Progenitor cell of endocrine pancreas (in vitro differentiated cells): ENCODE results near the gene TOMM40. TPM values are rescaled to one million over a fixed set of nuclear protein-coding genes. Genes with fewer than 3 reads are reported as not detected.

Source experiments
- DNase-seq: peaks from one replicate; pipeline ENCODE4 v3.0.0; 2021; ENCODE audit warnings: low spot score; ENCODE audit not compliant: unreplicated experiment
- H3K27ac Mint-ChIP-seq: 2 replicates; pipeline ENCODE4 v1.8.0; 2021; ENCODE audit warnings: mild to moderate bottlenecking, moderate library complexity, mixed read lengths
- H3K27me3 Mint-ChIP-seq: 2 replicates; pipeline ENCODE4 v1.8.0; 2021; ENCODE audit warnings: mixed read lengths
- H3K36me3 Mint-ChIP-seq: 2 replicates; pipeline ENCODE4 v1.8.0; 2022; ENCODE audit warnings: mixed read lengths; ENCODE audit not compliant: insufficient read depth
- H3K4me1 Mint-ChIP-seq: 2 replicates; pipeline ENCODE4 v1.8.0; 2021; ENCODE audit warnings: low read depth, mixed read lengths
- H3K4me3 Mint-ChIP-seq: 2 replicates; pipeline ENCODE4 v1.8.0; 2021; ENCODE audit warnings: low read depth, mild to moderate bottlenecking, moderate library complexity, mixed read lengths
- H3K9me3 Mint-ChIP-seq: 2 replicates; pipeline ENCODE4 v1.8.0; 2021; ENCODE audit warnings: low read depth, mixed read lengths
- total RNA-seq: library from RNA; stranded (reverse); gene quantifications from 2 replicates; pipeline ENCODE4 v1.2.1, GENCODE V29; 2021
- TF ChIP-seq, protein P1 (sequence below): fragments of 200-600 bp; sonication (generic); IDR thresholded peaks from one replicate; pipeline ENCODE4 v1.5.0; 2021; ENCODE audit warnings: antibody characterized with exemption, mild to moderate bottlenecking; ENCODE audit not compliant: unreplicated experiment

TOMM40 gene
- total RNA-seq, 1 donor from 2014 or later: 63.0 TPM

- no peak overlapping the region for H3K27ac Mint-ChIP-seq
- no peaks in the 10 kb centered on the region for H3K9me3 Mint-ChIP-seq
- no peaks in the 10 kb centered on the region for H3K27me3 Mint-ChIP-seq
- DNase-seq: no peak
- TF ChIP-seq, protein P1, sequence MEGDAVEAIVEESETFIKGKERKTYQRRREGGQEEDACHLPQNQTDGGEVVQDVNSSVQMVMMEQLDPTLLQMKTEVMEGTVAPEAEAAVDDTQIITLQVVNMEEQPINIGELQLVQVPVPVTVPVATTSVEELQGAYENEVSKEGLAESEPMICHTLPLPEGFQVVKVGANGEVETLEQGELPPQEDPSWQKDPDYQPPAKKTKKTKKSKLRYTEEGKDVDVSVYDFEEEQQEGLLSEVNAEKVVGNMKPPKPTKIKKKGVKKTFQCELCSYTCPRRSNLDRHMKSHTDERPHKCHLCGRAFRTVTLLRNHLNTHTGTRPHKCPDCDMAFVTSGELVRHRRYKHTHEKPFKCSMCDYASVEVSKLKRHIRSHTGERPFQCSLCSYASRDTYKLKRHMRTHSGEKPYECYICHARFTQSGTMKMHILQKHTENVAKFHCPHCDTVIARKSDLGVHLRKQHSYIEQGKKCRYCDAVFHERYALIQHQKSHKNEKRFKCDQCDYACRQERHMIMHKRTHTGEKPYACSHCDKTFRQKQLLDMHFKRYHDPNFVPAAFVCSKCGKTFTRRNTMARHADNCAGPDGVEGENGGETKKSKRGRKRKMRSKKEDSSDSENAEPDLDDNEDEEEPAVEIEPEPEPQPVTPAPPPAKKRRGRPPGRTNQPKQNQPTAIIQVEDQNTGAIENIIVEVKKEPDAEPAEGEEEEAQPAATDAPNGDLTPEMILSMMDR: no peak
- peaks cover 16% of the 10 kb centered on the region for H3K4me1 Mint-ChIP-seq
- no peak overlapping the region for H3K4me3 Mint-ChIP-seq
- peaks cover 19% of the 10 kb centered on the region for H3K36me3 Mint-ChIP-seq
These were observed 3.9 kb downstream of the TOMM40 start for GRCh38 chr19:44894946-44895345.

DNA sequence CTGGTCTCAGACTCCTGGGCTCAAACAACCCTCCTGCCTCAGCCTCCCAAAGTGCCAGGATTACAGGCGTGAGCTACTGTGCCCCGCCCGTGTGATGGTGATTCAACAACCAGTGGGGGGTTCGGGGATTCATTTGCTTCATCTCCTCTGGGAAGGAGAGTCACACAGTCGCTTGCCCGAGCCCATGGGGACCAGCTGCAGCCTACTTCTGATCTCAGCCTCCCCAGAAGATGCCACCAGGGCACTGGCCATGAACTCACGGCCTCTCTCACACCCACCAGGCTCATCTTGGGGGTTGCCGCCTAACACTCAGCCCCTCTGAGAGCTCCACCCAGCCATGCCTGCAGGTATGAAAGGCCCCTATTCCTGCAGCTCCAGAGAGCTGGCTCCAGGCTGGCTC is 6.8 kb downstream of the TOMM40 start:
- H3K9me3 Mint-ChIP-seq: no peaks in the 10 kb centered on the region
- H3K36me3 Mint-ChIP-seq: peaks cover 19% of the 10 kb centered on the region
- DNase-seq: no peak
- H3K4me1 Mint-ChIP-seq: no peaks in the 10 kb centered on the region
- H3K27me3 Mint-ChIP-seq: no peaks in the 10 kb centered on the region
- H3K27ac Mint-ChIP-seq: no peak overlapping the region
- no peak overlapping the region for H3K4me3 Mint-ChIP-seq
- TF ChIP-seq, protein P1: no peak

DNA sequence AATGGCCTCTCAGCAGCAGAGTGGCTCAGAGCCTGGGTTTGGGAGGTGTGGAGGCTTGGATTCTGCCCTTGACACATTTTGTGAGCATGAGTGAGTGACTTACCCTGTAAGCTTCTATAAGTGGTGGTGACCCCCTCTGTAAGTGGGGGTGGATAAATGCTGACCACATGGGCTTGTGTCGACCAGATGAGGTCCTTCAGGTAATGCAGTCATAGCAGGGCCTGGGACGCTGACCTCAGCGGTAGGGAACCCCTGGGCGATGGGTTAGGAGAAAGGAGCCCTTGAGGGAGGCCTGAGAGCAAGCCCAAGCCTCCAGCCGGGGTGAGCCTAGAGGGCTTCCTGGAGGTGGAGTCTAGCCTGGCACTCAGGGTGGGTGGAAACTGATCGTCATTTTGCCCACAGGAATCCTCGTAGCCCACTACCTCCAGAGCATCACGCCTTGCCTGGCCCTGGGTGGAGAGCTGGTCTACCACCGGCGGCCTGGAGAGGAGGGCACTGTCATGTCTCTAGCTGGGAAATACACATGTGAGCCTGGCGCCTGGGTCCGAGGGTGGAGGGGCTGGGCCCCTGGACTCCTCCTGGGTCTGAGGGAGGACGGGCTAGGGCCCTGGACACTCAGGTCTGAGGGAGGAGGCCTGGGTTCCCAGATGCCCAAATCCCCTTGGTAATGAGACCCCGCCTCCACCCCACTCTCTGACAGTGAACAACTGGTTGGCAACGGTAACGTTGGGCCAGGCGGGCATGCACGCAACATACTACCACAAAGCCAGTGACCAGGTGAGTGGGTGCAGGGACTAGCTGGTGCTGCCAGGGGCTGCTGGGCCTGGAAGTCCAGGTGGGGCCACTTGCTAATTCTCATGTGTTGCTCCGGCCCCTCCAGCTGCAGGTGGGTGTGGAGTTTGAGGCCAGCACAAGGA is 9.5 kb downstream of the TOMM40 start:
- Mint-ChIP-seq H3K36me3 (peaks cover 10% of the 10 kb centered on the region), H3K27me3 (no peaks in the 10 kb centered on the region), H3K9me3 (no peaks in the 10 kb centered on the region), H3K27ac (no peak overlapping the region), H3K4me1 (peaks cover 3% of the 10 kb centered on the region), H3K4me3 (no peak overlapping the region)
- no peak for DNase-seq
- TF ChIP-seq, protein P1: no peak

GRCh38 chr19:44903216-44903601 is 12.2 kb downstream of the TOMM40 start:
- no peak overlapping the region for H3K4me3 Mint-ChIP-seq
- H3K4me1 Mint-ChIP-seq: peaks cover 13% of the 10 kb centered on the region
- H3K36me3 Mint-ChIP-seq: peaks cover 9% of the 10 kb centered on the region
- no peaks in the 10 kb centered on the region for H3K27me3 Mint-ChIP-seq
- no peak overlapping the region for H3K27ac Mint-ChIP-seq
- H3K9me3 Mint-ChIP-seq: no peaks in the 10 kb centered on the region
- DNase-seq: no peak
- TF ChIP-seq, protein P1: no peak

GRCh38 chr19:44903602-44904425 is 12.8 kb downstream of the TOMM40 start:
- Mint-ChIP-seq H3K36me3 (peaks cover 9% of the 10 kb centered on the region), H3K27ac (no peak overlapping the region), H3K4me3 (no peak overlapping the region), H3K9me3 (no peaks in the 10 kb centered on the region), H3K27me3 (no peaks in the 10 kb centered on the region), H3K4me1 (peaks cover 13% of the 10 kb centered on the region)
- TF ChIP-seq, protein P1: peak; percentile 99
- peak; percentile 80 for DNase-seq
